Body of pancreas (tissue), 4 donors: ENCODE measurements around the gene TMEM212.

Experiments
- CTCF ChIP-seq, 7 experiments: fragments of 450-650 bp in 4 of 7; fragments of 200-600 bp in 3 of 7; sonication (generic) in 3 of 7; IDR thresholded peaks; one replicate each; pipeline ENCODE4 v1.5.1; 2016 to 2019; ENCODE audit warnings: antibody characterized with exemption in 7 of 7
- POLR2A ChIP-seq, 3 donors: fragments of 450-650 bp; IDR thresholded peaks; one replicate each; pipeline ENCODE4 v1.6.1; 2016; ENCODE audit warnings: antibody characterized with exemption in 3 of 3, mild to moderate bottlenecking in 2 of 3

DNA sequence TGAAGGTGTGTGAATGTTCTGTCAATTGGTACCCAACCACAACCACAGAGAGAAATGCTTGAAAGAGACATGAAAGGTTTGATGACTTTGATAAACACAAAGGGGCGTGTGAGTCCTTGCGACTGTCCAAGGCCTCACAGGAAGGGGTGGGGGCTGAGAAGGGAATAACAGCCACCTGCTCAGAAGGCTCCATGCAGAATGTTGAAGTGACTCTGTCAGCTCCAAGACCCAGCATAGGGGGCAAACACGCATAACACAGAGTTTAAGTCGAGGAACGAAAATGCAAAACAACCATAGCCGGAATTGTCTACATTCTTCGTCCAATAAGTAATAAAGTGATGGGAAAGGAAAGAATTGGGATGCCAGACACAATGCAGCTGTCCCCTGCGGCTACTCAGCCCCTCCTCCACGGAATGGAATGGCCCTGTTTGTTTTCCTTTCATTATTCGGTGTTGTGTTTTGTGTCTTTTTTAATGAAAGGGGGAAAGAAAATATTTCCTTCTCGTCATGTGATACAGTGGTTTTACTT lies 19.9 kb downstream of the TMEM212 start:
- TF ChIP-seq POLR2A (IDR thresholded peaks at IDR 0.05) (no peak), CTCF (IDR thresholded peaks at IDR 0.05) (no peak)
